Measurements from ENCODE around the gene GRIP2.

GRCh38 chr3:14516738-14517345 is 23.3 kb downstream of the GRIP2 start:
- TF ChIP-seq, protein P1, sequence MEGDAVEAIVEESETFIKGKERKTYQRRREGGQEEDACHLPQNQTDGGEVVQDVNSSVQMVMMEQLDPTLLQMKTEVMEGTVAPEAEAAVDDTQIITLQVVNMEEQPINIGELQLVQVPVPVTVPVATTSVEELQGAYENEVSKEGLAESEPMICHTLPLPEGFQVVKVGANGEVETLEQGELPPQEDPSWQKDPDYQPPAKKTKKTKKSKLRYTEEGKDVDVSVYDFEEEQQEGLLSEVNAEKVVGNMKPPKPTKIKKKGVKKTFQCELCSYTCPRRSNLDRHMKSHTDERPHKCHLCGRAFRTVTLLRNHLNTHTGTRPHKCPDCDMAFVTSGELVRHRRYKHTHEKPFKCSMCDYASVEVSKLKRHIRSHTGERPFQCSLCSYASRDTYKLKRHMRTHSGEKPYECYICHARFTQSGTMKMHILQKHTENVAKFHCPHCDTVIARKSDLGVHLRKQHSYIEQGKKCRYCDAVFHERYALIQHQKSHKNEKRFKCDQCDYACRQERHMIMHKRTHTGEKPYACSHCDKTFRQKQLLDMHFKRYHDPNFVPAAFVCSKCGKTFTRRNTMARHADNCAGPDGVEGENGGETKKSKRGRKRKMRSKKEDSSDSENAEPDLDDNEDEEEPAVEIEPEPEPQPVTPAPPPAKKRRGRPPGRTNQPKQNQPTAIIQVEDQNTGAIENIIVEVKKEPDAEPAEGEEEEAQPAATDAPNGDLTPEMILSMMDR (IDR thresholded peaks at IDR 0.05), result no peak
- TF ChIP-seq POLR2A (IDR thresholded peaks at IDR 0.05; ENCODE audit: low read depth), result no peak

Data from esophagus muscularis mucosa (tissue), 3 donors.